Neural crest cell (in vitro differentiated cells): Measurements from ENCODE around the gene FOXF1. TPM values are rescaled to one million over a fixed set of nuclear protein-coding genes. Genes with fewer than 3 reads are reported as not detected.
A peak's percentile ranks its signal among the peaks of the same experiment; 100 is the strongest.

ENCODE experiments used
- DNase-seq: peaks from one replicate; pipeline ENCODE4 v3.0.0; 2021; ENCODE audit warnings: low read depth, mixed read lengths, low spot score
- H3K27ac Mint-ChIP-seq: one replicate; pipeline ENCODE4 v1.8.0; 2021; ENCODE audit warnings: mild to moderate bottlenecking, mixed read lengths; ENCODE audit not compliant: unreplicated experiment
- H3K27me3 Mint-ChIP-seq: 2 replicates; pipeline ENCODE4 v1.8.0; 2021; ENCODE audit warnings: low read depth, mild to moderate bottlenecking, mixed read lengths
- H3K36me3 Mint-ChIP-seq: 2 replicates; pipeline ENCODE4 v1.8.0; 2021; ENCODE audit warnings: low read depth, mild to moderate bottlenecking, mixed read lengths
- H3K4me1 Mint-ChIP-seq: 2 replicates; pipeline ENCODE4 v1.8.0; 2021; ENCODE audit warnings: mixed read lengths
- H3K4me3 Mint-ChIP-seq: one replicate; pipeline ENCODE4 v1.8.0; 2021; ENCODE audit warnings: mild to moderate bottlenecking, mixed read lengths
- H3K9me3 Mint-ChIP-seq: 2 replicates; pipeline ENCODE4 v1.8.0; 2021; ENCODE audit warnings: mixed read lengths
- CTCF ChIP-seq: fragments of 200-600 bp; sonication (generic); conservative IDR thresholded peaks from 2 replicates; pipeline ENCODE4 v1.5.0; 2021; ENCODE audit warnings: antibody characterized with exemption, mild to moderate bottlenecking
- total RNA-seq: library from RNA; stranded (reverse); gene quantifications from 2 replicates; pipeline ENCODE4 v1.2.1, GENCODE V29; 2021

Gene FOXF1
- total RNA-seq, 1 donor from 2014 or later, result not detected

- Mint-ChIP-seq H3K27ac (no peak overlapping the region), H3K9me3 (no peaks in the 10 kb centered on the region), H3K4me3 (peak overlapping the region; percentile 58), H3K36me3 (peaks cover 2% of the 10 kb centered on the region), H3K4me1 (peaks cover 5% of the 10 kb centered on the region), H3K27me3 (peaks cover 93% of the 10 kb centered on the region)
- no peak for TF ChIP-seq CTCF
- no peak for DNase-seq
Measured at GRCh38 chr16:86513471-86514277, 3.3 kb downstream of the FOXF1 start.

GRCh38 chr16:86514481-86515376 lies 4.4 kb downstream of the FOXF1 start:
- Mint-ChIP-seq H3K27ac (no peak overlapping the region), H3K36me3 (peaks cover 2% of the 10 kb centered on the region), H3K27me3 (peaks cover 93% of the 10 kb centered on the region), H3K4me3 (no peak overlapping the region), H3K9me3 (no peaks in the 10 kb centered on the region), H3K4me1 (no peaks in the 10 kb centered on the region)
- TF ChIP-seq CTCF, result no peak
- DNase-seq, result no peak

GRCh38 chr16:86515413-86515776 lies 5.1 kb downstream of the FOXF1 start:
- H3K4me1 Mint-ChIP-seq, result no peaks in the 10 kb centered on the region
- no peak overlapping the region for H3K27ac Mint-ChIP-seq
- no peak for DNase-seq
- H3K4me3 Mint-ChIP-seq, result no peak overlapping the region
- no peak for TF ChIP-seq CTCF
- H3K36me3 Mint-ChIP-seq, result peaks cover 2% of the 10 kb centered on the region
- peaks cover 96% of the 10 kb centered on the region for H3K27me3 Mint-ChIP-seq
- no peaks in the 10 kb centered on the region for H3K9me3 Mint-ChIP-seq

- no peak for TF ChIP-seq CTCF
- Mint-ChIP-seq H3K36me3 (peaks cover 2% of the 10 kb centered on the region), H3K27me3 (peaks cover 95% of the 10 kb centered on the region), H3K9me3 (no peaks in the 10 kb centered on the region), H3K27ac (no peak overlapping the region), H3K4me3 (peak overlapping the region; percentile 13), H3K4me1 (no peaks in the 10 kb centered on the region)
- DNase-seq, result no peak
Measured at GRCh38 chr16:86515777-86516622, 5.7 kb downstream of the FOXF1 start.

- Mint-ChIP-seq H3K36me3 (peaks cover 2% of the 10 kb centered on the region), H3K9me3 (no peaks in the 10 kb centered on the region), H3K4me1 (no peaks in the 10 kb centered on the region), H3K27ac (no peak overlapping the region), H3K4me3 (peak overlapping the region; percentile 13), H3K27me3 (peaks cover 97% of the 10 kb centered on the region)
- no peak for DNase-seq
- TF ChIP-seq CTCF, result no peak
Measured at GRCh38 chr16:86516623-86517003, 6.3 kb downstream of the FOXF1 start.
